ENCODE data around the gene BORCS6.

BORCS6 gene

GRCh38 chr17:8143581-8144400, 46.2 kb downstream of the BORCS6 start:
- Histone ChIP-seq H3K4me3 (ENCODE audit: insufficient read depth, low read length, poor library complexity, severe bottlenecking) (no peak overlapping the region), H3K9me2 (replicated peaks; ENCODE audit: insufficient read depth, low read length) (no peaks in the 10 kb centered on the region), H2AFZ (ENCODE audit: low read depth, low read length, severe bottlenecking) (no peak overlapping the region), H3K9me3 (ENCODE audit: insufficient read depth, low read length) (no peaks in the 10 kb centered on the region), H3F3A (ENCODE audit: insufficient read depth) (peaks cover 4% of the 10 kb centered on the region; the same call in 1 of the 2 replicates), H3K27ac (ENCODE audit: low read depth, low read length) (no peak overlapping the region), H3K79me2 (ENCODE audit: insufficient read depth, low read length) (no peaks in the 10 kb centered on the region), H3K4me2 (ENCODE audit: low read depth, low read length, poor library complexity, severe bottlenecking) (no peak overlapping the region), H3K27me3 (ENCODE audit: low read length) (no peaks in the 10 kb centered on the region), H4K20me1 (ENCODE audit: low read depth, low read length) (no peaks in the 10 kb centered on the region), H3K36me3 (ENCODE audit: low read length) (no peaks in the 10 kb centered on the region), H3K9ac (ENCODE audit: low read length) (no peak overlapping the region)
- TF ChIP-seq EZH2phosphoT487 (conservative IDR thresholded peaks at IDR 0.05; ENCODE audit: low read length) (no peak), CTCF (IDR thresholded peaks at IDR 0.05; ENCODE audit: insufficient read depth, low read length, poor library complexity, severe bottlenecking) (no peak)

- Histone ChIP-seq H3K9ac (ENCODE audit: low read length) (no peak overlapping the region), H3K9me2 (replicated peaks; ENCODE audit: insufficient read depth, low read length) (no peaks in the 10 kb centered on the region), H3K79me2 (ENCODE audit: insufficient read depth, low read length) (no peaks in the 10 kb centered on the region), H3K4me3 (ENCODE audit: insufficient read depth, low read length, poor library complexity, severe bottlenecking) (no peak overlapping the region), H3K36me3 (ENCODE audit: low read length) (no peaks in the 10 kb centered on the region), H3K27ac (ENCODE audit: low read depth, low read length) (no peak overlapping the region), H3F3A (ENCODE audit: insufficient read depth) (peaks cover 4% of the 10 kb centered on the region; the same call in 1 of the 2 replicates), H3K4me2 (ENCODE audit: low read depth, low read length, poor library complexity, severe bottlenecking) (no peak overlapping the region), H2AFZ (ENCODE audit: low read depth, low read length, severe bottlenecking) (no peak overlapping the region), H4K20me1 (ENCODE audit: low read depth, low read length) (no peaks in the 10 kb centered on the region), H3K9me3 (ENCODE audit: insufficient read depth, low read length) (no peaks in the 10 kb centered on the region), H3K27me3 (ENCODE audit: low read length) (no peaks in the 10 kb centered on the region)
- TF ChIP-seq CTCF (IDR thresholded peaks at IDR 0.05; ENCODE audit: insufficient read depth, low read length, poor library complexity, severe bottlenecking) (no peak), EZH2phosphoT487 (conservative IDR thresholded peaks at IDR 0.05; ENCODE audit: low read length) (no peak)
These were observed 46.9 kb downstream of the BORCS6 start for GRCh38 chr17:8142887-8143580.

- Histone ChIP-seq H3K36me3 (ENCODE audit: low read length) (no peaks in the 10 kb centered on the region), H2AFZ (ENCODE audit: low read depth, low read length, severe bottlenecking) (no peak overlapping the region), H3K9me2 (replicated peaks; ENCODE audit: insufficient read depth, low read length) (no peaks in the 10 kb centered on the region), H3F3A (ENCODE audit: insufficient read depth) (peaks cover 4% of the 10 kb centered on the region; the same call in 1 of the 2 replicates), H3K9me3 (ENCODE audit: insufficient read depth, low read length) (no peaks in the 10 kb centered on the region), H3K27ac (ENCODE audit: low read depth, low read length) (no peak overlapping the region), H3K4me2 (ENCODE audit: low read depth, low read length, poor library complexity, severe bottlenecking) (no peak overlapping the region), H3K4me3 (ENCODE audit: insufficient read depth, low read length, poor library complexity, severe bottlenecking) (no peak overlapping the region), H3K9ac (ENCODE audit: low read length) (no peak overlapping the region), H3K79me2 (ENCODE audit: insufficient read depth, low read length) (no peaks in the 10 kb centered on the region), H4K20me1 (ENCODE audit: low read depth, low read length) (no peaks in the 10 kb centered on the region), H3K27me3 (ENCODE audit: low read length) (no peaks in the 10 kb centered on the region)
- TF ChIP-seq EZH2phosphoT487 (conservative IDR thresholded peaks at IDR 0.05; ENCODE audit: low read length) = no peak
These were observed 47.7 kb downstream of the BORCS6 start for GRCh38 chr17:8142158-8142886.

Data from SU-DHL-6 (cell line).